GM18502 (cell line): ENCODE data around the gene NCOA4.
"Not testable (repeated sequence)": the region's sequence is repeated elsewhere in the genome, so short reads cannot be mapped to it uniquely, and the experiment has no call there.

Experiments used
- ATAC-seq: cut with Tn5 transposase; IDR thresholded peaks from one replicate; pipeline ENCODE4 v1.9.1; 2021; ENCODE audit warnings: mild to moderate bottlenecking; ENCODE audit not compliant: unreplicated experiment, poor library complexity

The NCOA4 gene

GRCh38 chr10:46022978-46023702, 7.3 kb downstream of the NCOA4 start:
- peak; percentile 90 for ATAC-seq

DNA sequence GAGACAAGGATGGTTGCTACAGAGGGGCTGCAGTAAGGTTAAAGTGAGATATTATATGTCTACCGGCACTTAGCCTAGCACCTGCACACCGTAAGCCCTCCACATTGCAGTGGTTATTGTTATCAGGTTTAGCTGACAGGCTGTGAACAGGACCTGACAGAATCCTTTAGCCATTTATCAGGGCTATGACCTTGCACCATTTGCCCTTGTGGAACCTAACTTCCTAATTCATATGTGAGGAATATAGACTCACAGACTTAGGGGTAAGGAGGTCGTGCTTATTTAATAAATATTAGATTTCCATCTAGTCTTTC, 10.1 kb downstream of the NCOA4 start:
- no peak for ATAC-seq

- ATAC-seq = no peak
Measured at GRCh38 chr10:46019569-46020343, 10.7 kb downstream of the NCOA4 start.

- ATAC-seq = no peak
Measured at GRCh38 chr10:46019177-46019528, 11.3 kb downstream of the NCOA4 start.

GRCh38 chr10:46018453-46019176, 11.8 kb downstream of the NCOA4 start:
- ATAC-seq = no peak

- no peak for ATAC-seq
Measured at GRCh38 chr10:46017733-46018132, 12.7 kb downstream of the NCOA4 start.

- ATAC-seq = no peak
Measured at GRCh38 chr10:46016811-46017210, 13.6 kb downstream of the NCOA4 start.

GRCh38 chr10:46016190-46016589, 14.2 kb downstream of the NCOA4 start:
- ATAC-seq = no peak

DNA sequence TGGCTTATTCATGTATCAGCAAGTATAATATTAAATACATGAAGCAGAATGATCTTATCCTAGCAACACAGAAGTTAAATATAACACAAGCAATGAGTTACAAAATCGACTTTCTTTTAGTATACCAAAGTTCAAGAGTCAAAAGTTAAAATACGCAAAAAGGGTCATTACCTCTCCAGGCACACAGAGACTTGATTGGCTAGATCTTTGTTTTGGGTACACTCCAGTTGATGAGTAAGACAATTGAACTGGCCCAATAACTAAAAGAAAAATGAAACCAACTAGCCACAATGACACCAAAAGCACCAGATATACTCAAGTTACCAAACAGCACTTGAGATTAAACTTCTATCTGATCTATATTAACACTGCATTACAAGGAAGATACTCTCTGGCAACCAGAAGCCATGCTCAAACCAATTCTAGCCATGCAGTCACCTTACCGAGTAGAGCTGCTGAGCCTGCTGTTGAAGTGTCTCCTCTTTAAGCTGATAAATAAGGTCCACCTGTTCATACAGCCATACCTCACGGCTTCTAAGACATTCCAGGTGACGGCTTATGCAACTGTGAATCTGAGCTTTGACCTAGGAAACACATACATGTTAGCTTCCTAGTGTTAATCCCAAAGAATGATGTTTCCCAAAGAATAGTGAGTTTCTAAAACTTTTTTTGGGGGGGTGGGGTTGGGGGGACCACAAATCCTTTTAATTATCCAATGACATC, 15.6 kb downstream of the NCOA4 start:
- no peak for ATAC-seq

- no peak for ATAC-seq
Measured at GRCh38 chr10:46014206-46014605, 16.2 kb downstream of the NCOA4 start.

DNA sequence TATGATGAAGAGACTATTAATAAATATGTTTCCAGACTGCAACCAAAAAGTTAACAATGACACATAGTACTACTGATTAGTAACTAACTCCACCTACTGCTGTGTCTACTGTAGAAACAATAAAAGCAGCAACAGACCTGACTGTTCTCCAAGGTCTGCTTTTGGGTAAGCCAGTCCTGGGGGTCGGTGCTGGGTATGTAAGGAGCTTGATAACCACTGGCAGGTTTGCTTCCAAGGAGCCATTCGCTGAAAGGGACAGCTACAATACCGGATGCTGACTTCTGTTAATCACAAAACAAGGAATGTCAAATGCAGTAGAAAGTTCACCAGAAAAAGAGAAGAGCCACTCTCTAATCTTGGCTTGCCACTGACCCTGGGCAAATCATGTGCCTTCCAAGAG, 17.7 kb downstream of the NCOA4 start:
- ATAC-seq = no peak

GRCh38 chr10:46006219-46006618, 24.2 kb downstream of the NCOA4 start:
- ATAC-seq = no peak

GRCh38 chr10:46005383-46005782, 25.0 kb downstream of the NCOA4 start:
- no peak for ATAC-seq

DNA sequence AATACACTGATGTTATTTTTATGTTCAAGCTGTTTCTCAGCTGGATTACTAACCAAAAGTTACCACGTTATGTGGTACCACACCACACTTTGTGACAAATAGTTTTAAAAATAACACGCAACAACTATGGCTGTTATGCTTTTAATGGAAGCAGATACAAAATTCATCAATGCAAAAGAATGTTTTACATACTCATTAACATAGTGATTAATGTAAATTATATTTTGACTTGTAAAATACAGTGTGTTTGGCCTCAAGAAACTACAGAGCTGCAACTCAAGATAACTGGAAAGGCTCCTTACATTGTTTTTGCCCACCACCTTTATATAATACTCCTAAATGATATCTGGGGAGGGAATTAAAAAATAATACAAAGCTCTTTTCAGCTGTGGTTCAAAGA, 25.5 kb downstream of the NCOA4 start:
- ATAC-seq = no peak

GRCh38 chr10:46002916-46003693, 27.3 kb downstream of the NCOA4 start:
- ATAC-seq = no peak

DNA sequence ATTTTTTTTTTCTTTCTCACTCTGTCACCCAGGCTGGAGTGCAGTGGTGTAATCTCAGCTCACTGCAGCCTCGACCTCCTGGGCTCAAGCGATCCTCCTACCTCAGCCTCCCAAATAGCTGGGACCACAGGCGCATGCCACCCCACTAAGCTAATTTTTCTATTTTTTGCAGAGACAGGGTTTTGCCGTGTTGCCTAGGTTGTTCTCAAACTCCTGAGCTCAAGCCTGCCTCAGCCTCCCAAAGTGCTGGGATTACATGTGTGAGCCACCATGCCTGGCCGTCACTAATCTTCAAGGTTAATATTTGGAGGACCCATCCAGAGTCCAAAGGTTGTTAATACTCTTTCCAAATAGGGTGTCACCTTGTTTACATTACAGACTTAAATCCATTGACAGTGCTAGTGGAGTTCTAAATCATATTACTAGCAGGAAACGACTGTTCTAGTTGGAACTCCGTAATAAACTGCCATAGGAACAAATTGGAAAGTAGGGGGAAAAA, 28.2 kb downstream of the NCOA4 start:
- not testable (repeated sequence) for ATAC-seq

DNA sequence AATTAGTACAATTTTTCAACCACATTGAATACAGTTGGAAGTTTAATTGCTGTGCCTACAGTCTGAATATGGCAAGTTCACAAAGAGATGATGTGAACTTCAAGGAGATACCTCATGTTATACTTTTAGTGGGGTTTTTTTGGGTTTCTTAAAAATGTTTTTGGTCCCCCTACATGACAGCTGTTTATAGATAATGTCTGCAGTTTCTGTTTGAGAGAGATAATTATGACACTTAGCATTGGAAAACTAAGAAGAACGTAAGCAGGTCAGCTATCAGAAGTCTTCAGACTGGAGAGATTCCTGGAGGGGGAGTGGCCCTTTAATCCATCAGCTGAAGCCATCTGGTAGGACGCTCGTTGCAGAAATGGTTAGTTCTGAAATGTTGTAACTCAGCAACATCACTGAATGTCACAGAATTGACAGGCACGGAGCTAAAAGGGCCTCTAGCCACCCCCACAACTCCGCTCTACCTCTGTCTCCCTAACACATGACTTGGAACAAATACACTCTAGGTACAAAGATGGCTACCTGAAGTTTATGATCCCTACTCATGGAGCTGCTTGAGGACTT, 29.2 kb downstream of the NCOA4 start:
- no peak for ATAC-seq

GRCh38 chr10:46000538-46000937, 29.9 kb downstream of the NCOA4 start:
- no peak for ATAC-seq

DNA sequence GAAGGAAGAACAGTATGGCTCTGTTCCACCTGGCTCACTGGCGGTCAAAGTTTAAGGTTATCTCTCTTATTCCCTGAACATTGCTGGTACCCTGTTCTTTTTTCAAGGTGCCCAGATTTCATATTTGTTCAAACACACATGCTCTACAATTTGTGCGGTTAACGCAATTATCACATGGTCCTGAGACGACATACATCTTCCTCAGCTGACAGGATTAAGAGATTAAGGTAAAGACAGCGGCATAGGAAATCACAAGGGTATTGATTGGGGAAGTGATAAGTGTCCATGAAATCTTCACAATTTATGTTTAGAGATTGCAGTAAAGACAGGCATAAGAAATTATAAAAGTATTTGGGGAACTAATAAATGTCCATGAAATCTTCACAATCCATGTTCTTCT, 30.5 kb downstream of the NCOA4 start:
- ATAC-seq = not testable (repeated sequence)
